SU-DHL-6 (cell line): ENCODE data around the gene TBX3.

ENCODE experiments used
- EZH2phosphoT487 ChIP-seq: fragments of 200-600 bp; sonication (generic), shearing (Covaris generic); conservative IDR thresholded peaks from 2 replicates; pipeline ENCODE4 v1.6.1; 2018; ENCODE audit warnings: mild to moderate bottlenecking, antibody characterized with exemption, low read length, moderate library complexity, mixed read lengths
- TF ChIP-seq, protein P1 (sequence below): fragments of 200-600 bp; sonication (generic); IDR thresholded peaks from one replicate; pipeline ENCODE4 v1.5.1; 2017; ENCODE audit warnings: antibody characterized with exemption, mild to moderate bottlenecking, low read length, moderate library complexity; ENCODE audit not compliant: insufficient read depth, poor library complexity, severe bottlenecking

DNA sequence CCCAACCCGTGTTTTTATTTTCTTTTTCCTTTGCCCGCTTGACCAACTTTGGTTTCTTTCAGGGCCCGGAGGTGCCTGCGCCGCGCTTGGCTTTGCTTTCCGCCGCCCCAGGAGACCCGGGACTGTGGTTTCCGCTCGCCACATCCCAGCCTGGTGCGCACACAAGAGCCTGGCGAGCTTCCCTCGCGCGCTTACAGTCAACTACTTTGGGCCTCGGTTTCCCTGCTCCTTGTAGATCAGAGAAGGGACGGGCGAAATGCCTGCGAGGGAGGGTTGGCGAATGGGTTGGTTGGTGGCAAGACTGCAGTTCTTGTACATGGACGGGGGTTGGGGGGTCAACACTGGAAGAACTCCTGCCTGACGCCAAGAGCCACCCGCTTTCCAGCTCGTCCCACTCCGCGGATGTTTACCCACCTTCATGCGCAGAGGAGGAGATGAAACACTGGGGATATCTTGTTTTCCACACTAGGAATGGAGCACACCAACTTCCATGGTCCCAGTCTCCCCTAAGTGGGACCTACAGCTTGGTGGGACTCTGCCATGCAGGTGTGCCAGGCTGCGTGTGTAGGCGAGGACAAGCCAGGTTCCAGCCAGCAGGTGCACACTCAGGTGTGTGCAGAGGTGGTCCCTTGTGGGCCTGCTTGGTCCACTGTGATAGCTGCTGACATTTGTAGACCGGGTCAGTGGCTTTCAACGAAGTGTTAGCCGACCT, 16.6 kb upstream of the TBX3 start:
- TF ChIP-seq, protein P1, sequence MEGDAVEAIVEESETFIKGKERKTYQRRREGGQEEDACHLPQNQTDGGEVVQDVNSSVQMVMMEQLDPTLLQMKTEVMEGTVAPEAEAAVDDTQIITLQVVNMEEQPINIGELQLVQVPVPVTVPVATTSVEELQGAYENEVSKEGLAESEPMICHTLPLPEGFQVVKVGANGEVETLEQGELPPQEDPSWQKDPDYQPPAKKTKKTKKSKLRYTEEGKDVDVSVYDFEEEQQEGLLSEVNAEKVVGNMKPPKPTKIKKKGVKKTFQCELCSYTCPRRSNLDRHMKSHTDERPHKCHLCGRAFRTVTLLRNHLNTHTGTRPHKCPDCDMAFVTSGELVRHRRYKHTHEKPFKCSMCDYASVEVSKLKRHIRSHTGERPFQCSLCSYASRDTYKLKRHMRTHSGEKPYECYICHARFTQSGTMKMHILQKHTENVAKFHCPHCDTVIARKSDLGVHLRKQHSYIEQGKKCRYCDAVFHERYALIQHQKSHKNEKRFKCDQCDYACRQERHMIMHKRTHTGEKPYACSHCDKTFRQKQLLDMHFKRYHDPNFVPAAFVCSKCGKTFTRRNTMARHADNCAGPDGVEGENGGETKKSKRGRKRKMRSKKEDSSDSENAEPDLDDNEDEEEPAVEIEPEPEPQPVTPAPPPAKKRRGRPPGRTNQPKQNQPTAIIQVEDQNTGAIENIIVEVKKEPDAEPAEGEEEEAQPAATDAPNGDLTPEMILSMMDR, result no peak
- TF ChIP-seq EZH2phosphoT487, result no peak
